Aorta (tissue), 5 donors: Measurements from ENCODE around the gene POU5F1. TPM values are rescaled to one million over a fixed set of nuclear protein-coding genes. Genes with fewer than 3 reads are reported as not detected.
A peak's percentile ranks its signal among the peaks of the same experiment; 100 is the strongest.
"Not testable (repeated sequence)": the region's sequence is repeated elsewhere in the genome, so short reads cannot be mapped to it uniquely, and the experiment has no call there.

Experiments
- ATAC-seq: fragments of 200-7000 bp; cut with Tn5 transposase; one replicate; pipeline ENCODE4 v1.9.1; 2022; ENCODE audit warnings: moderate library complexity; ENCODE audit not compliant: low FRiP score
- DNase-seq, 2 donors: peaks; one replicate each; pipeline ENCODE4 v3.0.0-alpha.2; 2020
- H3K27ac ChIP-seq, 2 donors: one replicate each; pipeline ENCODE4 v1.5.1; 2013; ENCODE audit warnings: low read length in 2 of 2, mild to moderate bottlenecking in 2 of 2, moderate library complexity in 2 of 2, control low read depth in 1 of 2, inconsistent platforms in 1 of 2, low read depth in 1 of 2
- H3K27me3 ChIP-seq, 2 donors: one replicate each; pipeline ENCODE4 v1.6.1; 2013; ENCODE audit warnings: control low read depth in 1 of 2, low read length in 1 of 2, mild to moderate bottlenecking in 1 of 2, moderate library complexity in 1 of 2; ENCODE audit not compliant: insufficient read depth in 2 of 2, control insufficient read depth in 1 of 2
- H3K36me3 ChIP-seq, 2 donors: one replicate each; pipeline ENCODE4 v1.6.1; 2013; ENCODE audit warnings: control low read depth in 1 of 2, low read length in 1 of 2, mild to moderate bottlenecking in 1 of 2; ENCODE audit not compliant: insufficient read depth in 2 of 2, control insufficient read depth in 1 of 2
- H3K4me1 ChIP-seq, 2 donors: one replicate each; pipeline ENCODE4 v1.6.1; 2013; ENCODE audit warnings: low read length in 2 of 2, control low read depth in 1 of 2, mild to moderate bottlenecking in 1 of 2, moderate library complexity in 1 of 2; ENCODE audit not compliant: insufficient read depth in 2 of 2, control insufficient read depth in 1 of 2
- H3K4me3 ChIP-seq, 2 donors: one replicate each; pipeline ENCODE4 v1.5.1; 2013; ENCODE audit warnings: low read length in 2 of 2, control low read depth in 1 of 2, mild to moderate bottlenecking in 1 of 2
- H3K9me3 ChIP-seq: one replicate; pipeline ENCODE4 v1.6.1; 2013; ENCODE audit warnings: mild to moderate bottlenecking, low read length; ENCODE audit not compliant: control insufficient read depth
- WGBS, 2 donors: extraction: QIAGEN DNeasy Blood & Tissue Kit; methylation state at CpG; one replicate each; pipeline ENCODE4 v1.1.7; 2013; 5-methylcytosine and 5-hydroxymethylcytosine counted together
- intact Hi-C, 2 donors: fragments of 100-400 bp; cut with DNase I; formaldehyde crosslinking; loops; one replicate each; pipeline versions ENCODE4 v1.14.2 to v1.15.0; 2022
- polyA plus RNA-seq, 2 donors: library from polyadenylated mRNA; stranded (reverse); fragments of 200-250 nt; gene quantifications; one replicate each; pipeline ENCODE4 v1.2.3, GENCODE V29; 2013
- total RNA-seq, 2 donors: library from RNA; stranded (reverse); fragmentation: NEBNext Ultra II Directional; extraction: Animal tissue kit (Norgen Biotek cat#: 25700); gene quantifications; one replicate each; pipeline ENCODE4 v1.2.1, GENCODE V29; 2021
- donor health status: healthy with polysubstance abuse.
- donor health status: Bipolar disorder and iron deficiency.
- donor health status: DM: no; HTN: no; CAD: no.
- donor health status: DM: no; HTN: no; CAD: no.
- donor health status: DM: yes; HTN: yes; CAD: no.

The POU5F1 gene
- total and polyA plus RNA-seq, 4 donors, result 0.45 to 2.6 (median 2.2) TPM; not detected in 1

DNA sequence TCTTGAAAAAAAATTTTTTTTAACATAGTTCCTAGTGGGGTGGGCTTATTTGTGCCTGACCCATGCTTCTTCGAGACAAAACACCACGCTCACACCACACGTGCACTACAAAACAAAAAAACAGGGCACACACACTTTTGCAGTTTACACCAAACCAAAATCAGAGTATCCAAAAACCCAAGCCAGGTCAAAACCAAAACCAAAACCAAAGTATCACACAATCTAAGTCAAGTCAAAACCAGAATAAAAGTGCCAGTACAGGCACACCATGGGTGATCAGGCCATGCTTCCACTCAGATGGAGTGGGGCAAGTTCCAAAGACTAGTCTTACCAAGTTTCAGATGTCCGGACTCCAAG is 15.2 kb upstream of the POU5F1 start:
- H3K4me1 ChIP-seq, H3K27me3 ChIP-seq, ATAC-seq, H3K27ac ChIP-seq, intact Hi-C loops, H3K4me3 ChIP-seq, DNase-seq, H3K36me3 ChIP-seq, H3K9me3 ChIP-seq: not testable (repeated sequence)
- 78 to 87% methylated on average over 4 of the region's 4 CpGs for WGBS, 2 donors

GRCh38 chr6:31183859-31184258 is 13.4 kb upstream of the POU5F1 start:
- H3K27me3 ChIP-seq, ATAC-seq, H3K4me3 ChIP-seq, H3K9me3 ChIP-seq, H3K27ac ChIP-seq, H3K36me3 ChIP-seq, intact Hi-C loops, H3K4me1 ChIP-seq: not testable (repeated sequence)
- WGBS, 2 donors, result 82 to 84% methylated on average over 6 of the region's 6 CpGs
- DNase-seq, result peak in 1 of 2 donors; percentile 19

GRCh38 chr6:31183287-31183686 is 12.8 kb upstream of the POU5F1 start:
- H3K27ac ChIP-seq, H3K9me3 ChIP-seq, H3K4me1 ChIP-seq, H3K27me3 ChIP-seq, H3K36me3 ChIP-seq, intact Hi-C loops, ATAC-seq, H3K4me3 ChIP-seq: not testable (repeated sequence)
- WGBS, 2 donors, result 90 to 93% methylated on average over 2 of the region's 2 CpGs
- DNase-seq, result peak in 1 of 2 donors; percentile 2

DNA sequence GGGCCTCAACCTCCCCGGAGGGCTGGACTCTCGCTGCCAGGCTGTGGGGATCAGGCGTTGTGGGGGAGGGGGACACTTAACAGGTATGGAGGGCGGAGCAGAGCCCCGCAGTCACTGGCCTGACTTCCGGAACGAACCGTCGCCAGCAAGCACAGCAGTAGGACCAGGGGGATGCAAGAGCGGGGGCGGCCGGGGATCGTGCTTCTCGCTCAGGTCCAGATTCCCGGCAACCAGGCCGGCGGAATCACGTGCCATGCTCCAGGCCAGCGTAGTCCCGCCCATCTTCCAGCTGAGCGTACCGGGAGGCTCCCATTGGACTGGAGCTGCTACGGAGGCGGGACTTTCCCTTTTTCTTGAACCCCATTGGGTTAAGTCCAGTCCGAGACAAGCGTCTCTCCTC is 10.0 kb upstream of the POU5F1 start:
- Histone ChIP-seq H3K4me1 (no peaks in the 10 kb centered on the region), H3K36me3 (no peaks in the 10 kb centered on the region), H3K27ac (no peak overlapping the region), H3K27me3 (no peaks in the 10 kb centered on the region), H3K9me3 (no peaks in the 10 kb centered on the region), H3K4me3 (no peak overlapping the region)
- ATAC-seq, result peak; percentile 76
- WGBS, 2 donors, result 65 to 66% methylated on average over 26 of the region's 26 CpGs
- intact Hi-C loops, result no loop called here
- DNase-seq, result peak; percentile 74 to 86

- WGBS, 2 donors, result 96 to 97% methylated on average over 8 of the region's 8 CpGs
- Histone ChIP-seq H3K4me3 (no peak overlapping the region), H3K27ac (no peak overlapping the region)
Measured at GRCh38 chr6:31179896-31180295, 9.4 kb upstream of the POU5F1 start.

GRCh38 chr6:31179042-31179386 is 8.5 kb upstream of the POU5F1 start:
- 71 to 81% methylated on average over 4 of the region's 4 CpGs for WGBS, 2 donors
- intact Hi-C loops, result no loop called here
- peak in 1 of 2 donors; percentile 34 for DNase-seq
- Histone ChIP-seq H3K27me3 (no peaks in the 10 kb centered on the region), H3K4me3 (no peak overlapping the region), H3K36me3 (no peaks in the 10 kb centered on the region), H3K4me1 (no peaks in the 10 kb centered on the region), H3K27ac (no peak overlapping the region), H3K9me3 (no peaks in the 10 kb centered on the region)
- ATAC-seq, result no peak

More at GRCh38 chr6:31179896-31180295, 9.4 kb upstream of the POU5F1 start:
- no peaks in the 10 kb centered on the region for H3K27me3 ChIP-seq
- no peaks in the 10 kb centered on the region for H3K36me3 ChIP-seq
- ATAC-seq, result no peak
- peak in 1 of 2 donors; percentile 61 for DNase-seq
- intact Hi-C loops, result no loop called here
- no peaks in the 10 kb centered on the region for H3K9me3 ChIP-seq
- no peaks in the 10 kb centered on the region for H3K4me1 ChIP-seq

DNA sequence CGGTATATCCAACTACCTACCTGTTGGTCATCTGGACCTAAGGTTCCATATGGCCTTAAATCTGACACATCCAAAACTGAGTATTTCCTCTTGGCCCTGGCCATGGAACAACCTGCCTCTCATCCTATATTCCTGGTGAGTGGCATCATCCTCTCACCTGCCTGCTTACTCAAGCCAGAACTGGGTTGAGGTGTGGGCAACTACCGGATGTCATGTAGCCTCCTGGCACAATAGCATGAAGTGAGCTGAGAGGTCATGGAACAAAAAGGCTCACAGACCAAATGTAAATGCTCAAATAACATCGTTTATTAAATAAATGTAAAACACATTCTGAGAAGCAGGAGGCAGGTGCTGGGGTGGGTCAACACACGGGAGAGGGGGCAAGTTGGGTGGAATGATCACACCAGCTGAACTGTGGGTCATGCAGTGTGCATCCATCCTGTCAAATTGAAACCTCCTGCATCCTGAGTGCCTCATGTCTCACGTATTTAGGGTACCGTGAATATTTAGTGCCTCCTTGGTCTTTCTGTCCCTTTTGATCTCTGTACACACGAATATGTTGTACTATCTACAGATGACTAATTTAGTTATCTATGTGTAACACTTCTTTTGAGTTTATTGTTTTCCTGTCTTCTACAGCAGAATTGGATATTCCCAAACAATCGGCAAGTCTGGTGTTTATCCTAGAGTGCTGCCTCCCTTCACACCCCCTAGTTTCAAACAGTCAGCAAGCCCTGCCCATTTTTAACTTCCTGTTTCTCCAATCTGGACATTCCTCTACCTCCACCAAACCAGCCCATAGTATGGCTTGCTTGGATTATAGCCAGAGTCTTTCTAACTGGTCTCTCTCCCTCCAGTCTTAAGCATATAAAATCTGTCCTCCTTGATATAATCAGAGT is 7.9 kb upstream of the POU5F1 start:
- Histone ChIP-seq H3K27me3 (no peaks in the 10 kb centered on the region), H3K27ac (no peak overlapping the region), H3K36me3 (no peaks in the 10 kb centered on the region), H3K9me3 (no peaks in the 10 kb centered on the region), H3K4me1 (no peaks in the 10 kb centered on the region), H3K4me3 (no peak overlapping the region)
- DNase-seq, result peak in 1 of 2 donors; percentile 5
- 63 to 74% methylated on average over 8 of the region's 8 CpGs for WGBS, 2 donors
- intact Hi-C loops, result no loop called here
- no peak for ATAC-seq

GRCh38 chr6:31175971-31176370 is 5.5 kb upstream of the POU5F1 start:
- H3K4me3 ChIP-seq, result no peak overlapping the region
- no peaks in the 10 kb centered on the region for H3K27me3 ChIP-seq
- H3K36me3 ChIP-seq, result no peaks in the 10 kb centered on the region
- H3K27ac ChIP-seq, result no peak overlapping the region
- no peaks in the 10 kb centered on the region for H3K9me3 ChIP-seq
- WGBS, 2 donors, result 71 to 75% methylated on average over 3 of the region's 3 CpGs
- DNase-seq (peak in 1 of 2 donors; percentile 61), ATAC-seq (no peak)
- intact Hi-C loops, result no loop called here
- no peaks in the 10 kb centered on the region for H3K4me1 ChIP-seq

DNA sequence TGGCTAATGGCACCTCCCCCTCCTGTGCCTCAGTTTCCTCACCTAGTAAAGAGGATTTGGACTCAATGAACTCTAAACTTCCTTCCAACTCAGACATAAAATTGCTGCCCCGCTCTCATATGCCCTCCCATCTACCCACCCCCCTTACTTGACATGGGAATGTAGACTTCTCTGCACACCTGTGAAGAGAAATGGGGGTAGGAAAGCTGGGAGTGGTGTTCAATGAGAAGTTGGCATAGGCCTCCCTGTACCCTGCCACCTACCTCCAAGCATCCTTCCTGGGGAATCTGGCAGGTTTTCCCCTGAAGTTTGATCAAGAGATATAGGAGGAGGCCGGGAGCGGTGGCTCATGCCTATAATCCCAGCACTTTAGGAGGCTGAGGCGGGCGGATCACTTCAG is 3.9 kb upstream of the POU5F1 start:
- Histone ChIP-seq H3K4me1 (no peaks in the 10 kb centered on the region), H3K27me3 (no peaks in the 10 kb centered on the region), H3K9me3 (no peaks in the 10 kb centered on the region), H3K4me3 (no peak overlapping the region), H3K36me3 (no peaks in the 10 kb centered on the region), H3K27ac (no peak overlapping the region)
- ATAC-seq (no peak), DNase-seq (peak in 1 of 2 donors; percentile 15)
- 88 to 93% methylated on average over 5 of the region's 5 CpGs for WGBS, 2 donors
- intact Hi-C loops, result no loop called here
